WI38 (cell line): ENCODE results near the gene FAM83B.
"Not testable (repeated sequence)": the region's sequence is repeated elsewhere in the genome, so short reads cannot be mapped to it uniquely, and the experiment has no call there.

Experiments
- H3K4me3 ChIP-seq: 2 replicates; pipeline ENCODE4 v1.5.1; 2011; ENCODE audit warnings: low read depth, mild to moderate bottlenecking, control low read depth, low read length
- TF ChIP-seq, protein P1 (sequence below): IDR thresholded peaks from 2 replicates; pipeline ENCODE4 v1.5.1; 2012; ENCODE audit warnings: low read depth, mild to moderate bottlenecking, control low read depth, low read length

The FAM83B gene

DNA sequence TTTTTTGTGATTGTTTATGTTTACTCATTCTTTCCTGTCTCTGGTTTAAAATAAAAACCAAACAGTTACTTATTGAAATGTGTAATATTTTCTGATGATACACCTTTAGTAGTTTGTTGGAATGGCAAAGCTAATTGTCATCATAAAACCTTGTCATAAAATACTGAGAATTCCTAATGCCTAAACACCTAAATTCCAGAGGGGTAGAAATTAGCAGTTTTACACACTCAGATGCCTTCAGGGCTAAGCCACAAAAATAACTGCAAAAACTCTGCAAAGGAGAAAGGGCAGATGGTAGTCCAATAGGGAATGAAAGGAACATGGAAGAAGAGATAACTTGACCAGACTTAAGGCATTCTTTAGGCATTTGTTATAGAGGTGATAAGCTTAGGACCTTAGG lies 30.3 kb downstream of the FAM83B start:
- TF ChIP-seq, protein P1, sequence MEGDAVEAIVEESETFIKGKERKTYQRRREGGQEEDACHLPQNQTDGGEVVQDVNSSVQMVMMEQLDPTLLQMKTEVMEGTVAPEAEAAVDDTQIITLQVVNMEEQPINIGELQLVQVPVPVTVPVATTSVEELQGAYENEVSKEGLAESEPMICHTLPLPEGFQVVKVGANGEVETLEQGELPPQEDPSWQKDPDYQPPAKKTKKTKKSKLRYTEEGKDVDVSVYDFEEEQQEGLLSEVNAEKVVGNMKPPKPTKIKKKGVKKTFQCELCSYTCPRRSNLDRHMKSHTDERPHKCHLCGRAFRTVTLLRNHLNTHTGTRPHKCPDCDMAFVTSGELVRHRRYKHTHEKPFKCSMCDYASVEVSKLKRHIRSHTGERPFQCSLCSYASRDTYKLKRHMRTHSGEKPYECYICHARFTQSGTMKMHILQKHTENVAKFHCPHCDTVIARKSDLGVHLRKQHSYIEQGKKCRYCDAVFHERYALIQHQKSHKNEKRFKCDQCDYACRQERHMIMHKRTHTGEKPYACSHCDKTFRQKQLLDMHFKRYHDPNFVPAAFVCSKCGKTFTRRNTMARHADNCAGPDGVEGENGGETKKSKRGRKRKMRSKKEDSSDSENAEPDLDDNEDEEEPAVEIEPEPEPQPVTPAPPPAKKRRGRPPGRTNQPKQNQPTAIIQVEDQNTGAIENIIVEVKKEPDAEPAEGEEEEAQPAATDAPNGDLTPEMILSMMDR, result no peak
- H3K4me3 ChIP-seq, result no peak overlapping the region

- TF ChIP-seq, protein P1, result no peak
- no peak overlapping the region for H3K4me3 ChIP-seq
These were observed 31.2 kb downstream of the FAM83B start for GRCh38 chr6:54877713-54878317.

- TF ChIP-seq, protein P1, result no peak
- H3K4me3 ChIP-seq, result no peak overlapping the region
These were observed 32.1 kb downstream of the FAM83B start for GRCh38 chr6:54878718-54879117.

DNA sequence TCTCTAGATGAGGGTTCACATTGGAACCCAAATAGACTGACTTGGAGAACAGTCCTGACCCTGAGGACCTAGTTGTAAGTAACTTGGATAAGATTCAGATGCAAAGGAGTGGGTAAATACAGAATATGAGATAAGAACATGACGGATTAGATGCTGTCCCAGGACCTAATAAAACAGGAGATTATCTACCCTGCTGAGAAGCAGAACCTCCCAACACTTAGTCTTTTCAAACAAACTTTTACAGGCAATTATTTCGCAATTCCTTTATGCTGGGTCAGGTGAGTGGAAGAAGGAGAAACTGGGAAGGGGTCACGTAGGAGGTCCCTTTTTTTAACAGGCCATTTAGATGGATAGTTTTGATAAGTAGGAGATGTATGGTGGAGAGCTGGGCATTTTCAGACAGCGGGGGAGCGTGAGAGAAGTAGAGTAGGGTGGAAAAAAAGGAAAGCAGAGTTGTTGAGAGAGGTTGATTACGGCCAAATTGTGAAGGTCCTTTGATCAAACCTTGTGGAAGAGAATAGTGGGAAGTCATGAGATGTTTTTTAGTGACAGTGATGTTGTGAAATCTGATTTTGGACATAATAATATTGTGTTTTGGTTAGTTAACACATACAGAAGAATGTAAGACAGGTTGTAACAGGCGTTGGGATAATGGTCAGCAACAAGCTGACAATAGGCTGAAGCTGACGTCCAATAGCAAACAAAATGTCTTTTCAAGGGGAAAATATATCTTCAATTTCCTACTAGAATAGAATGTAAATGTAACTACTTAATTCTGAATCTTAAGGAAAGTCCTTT lies 32.8 kb downstream of the FAM83B start:
- TF ChIP-seq, protein P1, result no peak
- H3K4me3 ChIP-seq, result no peak overlapping the region

DNA sequence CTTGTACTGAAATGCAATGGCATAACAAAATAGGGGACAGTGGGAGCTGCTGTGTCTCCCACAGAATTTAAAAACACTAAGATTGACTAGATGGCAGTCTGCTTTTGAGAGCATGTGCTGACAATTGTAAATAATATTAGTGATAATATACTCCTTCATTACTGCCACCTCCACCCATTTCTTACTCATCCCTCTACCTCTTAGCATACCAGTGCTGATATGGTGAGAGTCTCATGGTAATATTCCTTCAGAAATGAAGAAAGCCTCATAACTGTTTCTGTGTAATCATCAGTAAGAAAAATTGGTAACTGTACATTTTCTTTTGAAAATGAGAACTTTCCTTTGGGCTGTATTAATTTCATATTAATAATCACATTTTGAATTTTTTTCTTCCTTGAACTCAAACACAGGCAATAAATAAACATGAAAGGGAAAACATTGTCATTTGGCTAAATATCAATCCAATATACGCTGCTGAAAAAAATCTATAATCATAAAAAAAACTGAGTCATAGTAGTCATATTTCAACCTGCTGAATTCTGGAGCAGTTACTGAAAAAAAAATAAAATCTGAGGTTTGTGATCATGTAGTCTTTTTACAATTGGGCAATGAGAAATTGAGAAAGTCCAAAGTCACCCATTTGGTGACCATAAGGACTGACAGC lies 34.6 kb downstream of the FAM83B start:
- H3K4me3 ChIP-seq, result no peak overlapping the region
- TF ChIP-seq, protein P1, result no peak

DNA sequence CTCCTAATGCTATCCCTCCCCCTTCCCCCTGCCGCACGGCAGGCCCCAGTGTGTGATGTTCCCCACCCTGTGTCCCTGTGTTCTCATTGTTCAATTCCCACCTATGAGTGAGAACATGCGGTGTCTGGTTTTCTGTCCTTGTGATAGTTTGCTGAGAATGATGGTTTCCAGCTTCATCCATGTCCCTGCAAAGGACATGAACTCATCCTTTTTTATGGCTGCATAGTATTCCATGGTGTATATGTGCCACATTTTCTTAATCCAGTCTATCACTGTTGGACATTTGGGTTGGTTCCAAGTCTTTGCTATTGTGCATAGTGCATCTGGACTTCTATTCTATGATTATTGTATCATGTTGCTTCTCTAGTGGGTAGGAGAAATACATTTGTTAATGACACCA lies 35.3 kb downstream of the FAM83B start:
- not testable (repeated sequence) for H3K4me3 ChIP-seq

DNA sequence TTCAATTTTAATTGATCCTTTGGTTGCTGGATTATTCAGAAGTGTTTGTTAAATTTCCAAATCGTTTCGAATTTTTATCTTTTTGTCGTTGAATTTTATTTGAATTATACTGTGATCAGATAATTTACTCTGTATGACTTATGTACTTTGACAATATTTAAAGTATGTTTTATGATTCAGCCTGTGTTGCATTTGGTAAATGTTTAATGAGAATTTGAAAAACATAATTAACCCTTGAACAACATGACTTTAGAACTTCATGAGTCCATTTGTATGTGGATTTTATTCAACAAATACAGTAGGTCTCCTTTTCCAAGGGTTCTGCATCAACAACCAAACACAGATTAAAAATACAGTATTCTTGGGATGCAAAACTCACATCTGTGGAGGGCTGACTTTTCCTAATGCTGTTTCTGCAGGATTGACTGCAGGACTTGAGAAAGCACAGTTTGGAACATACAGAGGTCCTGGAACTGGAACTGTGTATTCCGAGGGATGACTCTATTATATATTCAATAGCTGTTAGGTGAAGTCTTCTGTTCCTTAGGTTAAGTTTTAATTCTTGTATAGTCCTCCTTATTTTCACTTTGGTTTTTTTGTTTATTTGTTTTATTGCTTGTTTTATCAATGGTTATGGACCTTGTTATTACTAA lies 40.5 kb downstream of the FAM83B start:
- TF ChIP-seq, protein P1, result no peak
- no peak overlapping the region for H3K4me3 ChIP-seq
